WTC11 (cell line): ENCODE measurements around the gene GLRA1. TPM values are rescaled to one million over a fixed set of nuclear protein-coding genes. Genes with fewer than 3 reads are reported as not detected.
"Not testable (repeated sequence)": the region's sequence is repeated elsewhere in the genome, so short reads cannot be mapped to it uniquely, and the experiment has no call there.

Source experiments
- ATAC-seq: fragments of 200-7000 bp; cut with Tn5 transposase; 2 replicates; pipeline ENCODE4 v1.10.0; 2021; ENCODE audit warnings: mild to moderate bottlenecking, moderate library complexity
- CTCF ChIA-PET: fragments of 300-600 bp; sonication (Branson Sonifier 250); formaldehyde crosslinking; loops from one replicate; lab custom pipeline; 2021; ENCODE audit warnings: antibody characterized with exemption; lab: Charles Lee
- POLR2A ChIA-PET: fragments of 350-600 bp; sonication (Branson Sonifier 250); formaldehyde crosslinking; loops from one replicate; lab custom pipeline; 2021; ENCODE audit warnings: antibody characterized with exemption; lab: Charles Lee
- DNase-seq: peaks from one replicate; pipeline ENCODE4 v3.0.0; 2021; ENCODE audit warnings: low spot score
- H3K27ac Mint-ChIP-seq: 2 replicates; pipeline ENCODE4 v1.8.0; 2021; ENCODE audit warnings: mixed read lengths
- H3K27me3 Mint-ChIP-seq: 2 replicates; pipeline ENCODE4 v1.8.0; 2021; ENCODE audit warnings: low read depth, mild to moderate bottlenecking, moderate library complexity, mixed read lengths
- H3K36me3 Mint-ChIP-seq: 2 replicates; pipeline ENCODE4 v1.8.0; 2021; ENCODE audit warnings: mixed read lengths
- H3K4me1 Mint-ChIP-seq: 2 replicates; pipeline ENCODE4 v1.8.0; 2022; ENCODE audit warnings: mixed read lengths
- H3K4me3 Mint-ChIP-seq: 2 replicates; pipeline ENCODE4 v1.8.0; 2021; ENCODE audit warnings: mild to moderate bottlenecking, moderate library complexity, mixed read lengths
- H3K9me3 Mint-ChIP-seq: 2 replicates; pipeline ENCODE4 v1.8.0; 2021; ENCODE audit warnings: mixed read lengths
- ATF2 ChIP-seq: sonication (generic); formaldehyde crosslinking; IDR thresholded peaks from 2 replicates; pipeline ENCODE4 v1.8.1; 2022; ENCODE audit warnings: low read depth, missing genetic modification reagents, borderline replicate concordance
- ATF6 ChIP-seq: sonication (generic); formaldehyde crosslinking; IDR thresholded peaks from 2 replicates; pipeline ENCODE4 v1.8.1; 2023; ENCODE audit warnings: mild to moderate bottlenecking, missing genetic modification reagents
- CREB1 ChIP-seq: sonication (generic); formaldehyde crosslinking; IDR thresholded peaks from 2 replicates; pipeline ENCODE4 v1.8.0; 2023; ENCODE audit warnings: mild to moderate bottlenecking, missing genetic modification reagents
- CREM ChIP-seq: sonication (generic); formaldehyde crosslinking; IDR thresholded peaks from 2 replicates; pipeline ENCODE4 v1.8.1; 2022; ENCODE audit warnings: mild to moderate bottlenecking, missing genetic modification reagents, moderate library complexity
- E2F1 ChIP-seq: sonication (generic); formaldehyde crosslinking; IDR thresholded peaks from 2 replicates; pipeline ENCODE4 v1.8.0; 2022; ENCODE audit warnings: mild to moderate bottlenecking, missing genetic modification reagents
- ETV6 ChIP-seq: sonication (generic); formaldehyde crosslinking; IDR thresholded peaks from 2 replicates; pipeline ENCODE4 v1.8.1; 2022; ENCODE audit warnings: mild to moderate bottlenecking, missing genetic modification reagents
- GRHL2 ChIP-seq: fragments of 250-450 bp; sonication (Bioruptor Pico); IDR thresholded peaks from 2 replicates; pipeline ENCODE4 v1.8.0; 2022; ENCODE audit warnings: mild to moderate bottlenecking, moderate library complexity; ENCODE audit not compliant: insufficient replicate concordance, severe bottlenecking
- JUN ChIP-seq: sonication (generic); formaldehyde crosslinking; IDR thresholded peaks from 2 replicates; pipeline ENCODE4 v1.8.0; 2023; ENCODE audit warnings: mild to moderate bottlenecking, missing genetic modification reagents
- MAX ChIP-seq: sonication (generic); formaldehyde crosslinking; IDR thresholded peaks from 2 replicates; pipeline ENCODE4 v1.8.0; 2022; ENCODE audit warnings: mild to moderate bottlenecking, missing genetic modification reagents
- NR3C1 ChIP-seq: sonication (generic); formaldehyde crosslinking; conservative IDR thresholded peaks from 2 replicates; pipeline ENCODE4 v1.8.1; 2023; ENCODE audit warnings: low read depth, mild to moderate bottlenecking, missing genetic modification reagents
- PREB ChIP-seq: sonication (generic); formaldehyde crosslinking; IDR thresholded peaks from 2 replicates; pipeline ENCODE4 v1.8.1; 2022; ENCODE audit warnings: mild to moderate bottlenecking, missing genetic modification reagents, moderate library complexity, borderline replicate concordance
- SOX15 ChIP-seq: fragments of 250-450 bp; sonication (Bioruptor Pico); IDR thresholded peaks from 2 replicates; pipeline ENCODE4 v1.9.0; 2021; ENCODE audit warnings: mild to moderate bottlenecking
- TP53 ChIP-seq: sonication (generic); formaldehyde crosslinking; IDR thresholded peaks from 2 replicates; pipeline ENCODE4 v1.8.1; 2023; ENCODE audit warnings: mild to moderate bottlenecking, missing genetic modification reagents
- ZBTB21 ChIP-seq: sonication (generic); formaldehyde crosslinking; IDR thresholded peaks from 2 replicates; pipeline ENCODE4 v1.8.1; 2023; ENCODE audit warnings: mild to moderate bottlenecking, missing genetic modification reagents, borderline replicate concordance
- ZBTB43 ChIP-seq: sonication (generic); formaldehyde crosslinking; IDR thresholded peaks from 2 replicates; pipeline ENCODE4 v1.8.1; 2023; ENCODE audit warnings: mild to moderate bottlenecking, missing genetic modification reagents
- ZNF219 ChIP-seq: sonication (generic); formaldehyde crosslinking; IDR thresholded peaks from 2 replicates; pipeline ENCODE4 v1.8.0; 2023; ENCODE audit warnings: missing genetic modification reagents, mild to moderate bottlenecking, borderline replicate concordance
- ZNF263 ChIP-seq: sonication (generic); formaldehyde crosslinking; IDR thresholded peaks from 2 replicates; pipeline ENCODE4 v1.8.1; 2022; ENCODE audit warnings: low read depth, mild to moderate bottlenecking, moderate library complexity, missing genetic modification reagents
- total RNA-seq: library from RNA; stranded (reverse); gene quantifications from 3 replicates; pipeline ENCODE4 v1.2.3, GENCODE V29; 2021

Gene GLRA1
- total RNA-seq, 1 experiment from 2014 or later, result not detected

GRCh38 chr5:151862811-151863472 is 61.7 kb downstream of the GLRA1 start (continued):
- TF ChIP-seq CREB1 (CRISPR knock-in tag), result no peak
- TF ChIP-seq GRHL2 (CRISPR knock-in tag), result no peak
- no peak for TF ChIP-seq ZNF263 (CRISPR knock-in tag)
- TF ChIP-seq ZNF219 (CRISPR knock-in tag), result no peak

GRCh38 chr5:151860867-151861266 is 63.8 kb downstream of the GLRA1 start:
- DNase-seq, CTCF ChIA-PET, ATAC-seq, H3K36me3 Mint-ChIP-seq, H3K4me1 Mint-ChIP-seq, H3K4me3 Mint-ChIP-seq, H3K27me3 Mint-ChIP-seq, H3K9me3 Mint-ChIP-seq, POLR2A ChIA-PET, H3K27ac Mint-ChIP-seq: not testable (repeated sequence)

GRCh38 chr5:151856861-151857260 is 67.8 kb downstream of the GLRA1 start:
- POLR2A ChIA-PET, result no interaction called here
- no peak overlapping the region for H3K4me3 Mint-ChIP-seq

GRCh38 chr5:151855701-151856100 is 69.0 kb downstream of the GLRA1 start:
- peaks cover 3% of the 10 kb centered on the region; the same call in 1 of the 2 replicates for H3K27me3 Mint-ChIP-seq
- H3K4me1 Mint-ChIP-seq, result no peaks in the 10 kb centered on the region
- TF ChIP-seq TP53 (CRISPR knock-in tag) (no peak), ATF2 (CRISPR knock-in tag) (no peak), ZBTB43 (CRISPR knock-in tag) (no peak), MAX (CRISPR knock-in tag) (no peak), JUN (CRISPR knock-in tag) (no peak), NR3C1 (no peak), ATF6 (CRISPR knock-in tag) (no peak), ETV6 (CRISPR knock-in tag) (no peak), ZBTB21 (no peak), SOX15 (CRISPR knock-in tag) (no peak), CREM (no peak), PREB (CRISPR knock-in tag) (no peak), E2F1 (CRISPR knock-in tag) (no peak)
- ATAC-seq, result no peak
- CTCF ChIA-PET, result no interaction called here
- DNase-seq, result no peak
- no peaks in the 10 kb centered on the region for H3K9me3 Mint-ChIP-seq
- H3K36me3 Mint-ChIP-seq, result no peaks in the 10 kb centered on the region
- POLR2A ChIA-PET, result no interaction called here
- no peak overlapping the region for H3K27ac Mint-ChIP-seq
- H3K4me3 Mint-ChIP-seq, result no peak overlapping the region

More at GRCh38 chr5:151856861-151857260, 67.8 kb downstream of the GLRA1 start:
- DNase-seq (no peak), ATAC-seq (no peak)
- CTCF ChIA-PET, result no interaction called here
- Mint-ChIP-seq H3K27me3 (peaks cover 3% of the 10 kb centered on the region; the same call in 1 of the 2 replicates), H3K9me3 (no peaks in the 10 kb centered on the region), H3K36me3 (no peaks in the 10 kb centered on the region), H3K4me1 (no peaks in the 10 kb centered on the region), H3K27ac (no peak overlapping the region)
- TF ChIP-seq ZNF263 (CRISPR knock-in tag), result no peak
